Stimulated activated CD8-positive, alpha-beta memory T cell treated with anti-CD3 and anti-CD28 coated beads, Interleukin-15, amount 100 ng/mL, for 4 hours (primary cell): ENCODE measurements around the gene GRAMD1A.
A peak's percentile ranks its signal among the peaks of the same experiment; 100 is the strongest.
"Not testable (repeated sequence)": the region's sequence is repeated elsewhere in the genome, so short reads cannot be mapped to it uniquely, and the experiment has no call there.

ENCODE experiments used
- DNase-seq, 2 donors: peaks; one replicate each; pipeline ENCODE4 v3.0.0-alpha.2; 2020; ENCODE audit warnings: low read depth in 2 of 2

The GRAMD1A gene

GRCh38 chr19:34976611-34977010 lies 23.5 kb upstream of the GRAMD1A start:
- DNase-seq = no peak

GRCh38 chr19:34979819-34980640 lies 20.1 kb upstream of the GRAMD1A start:
- no peak for DNase-seq

- DNase-seq = no peak
Measured at GRCh38 chr19:34982275-34982674, 17.8 kb upstream of the GRAMD1A start.

- no peak for DNase-seq
Measured at GRCh38 chr19:34983786-34984185, 16.3 kb upstream of the GRAMD1A start.

- no peak for DNase-seq
Measured at GRCh38 chr19:34984287-34984686, 15.8 kb upstream of the GRAMD1A start.

- DNase-seq = no peak
Measured at GRCh38 chr19:34985249-34986022, 14.7 kb upstream of the GRAMD1A start.

- DNase-seq = no peak
Measured at GRCh38 chr19:34988119-34988518, 12.0 kb upstream of the GRAMD1A start.

- no peak for DNase-seq
Measured at GRCh38 chr19:34989298-34989697, 10.8 kb upstream of the GRAMD1A start.

GRCh38 chr19:34990578-34991192 lies 9.4 kb upstream of the GRAMD1A start:
- DNase-seq = no peak

GRCh38 chr19:34991542-34992333 lies 8.4 kb upstream of the GRAMD1A start:
- no peak for DNase-seq

- not testable (repeated sequence) for DNase-seq
Measured at GRCh38 chr19:34992582-34992981, 7.5 kb upstream of the GRAMD1A start.

GRCh38 chr19:34994286-34994642 lies 5.9 kb upstream of the GRAMD1A start:
- DNase-seq = no peak

GRCh38 chr19:34994643-34995541 lies 5.2 kb upstream of the GRAMD1A start:
- DNase-seq = no peak

GRCh38 chr19:34995551-34995950 lies 4.6 kb upstream of the GRAMD1A start:
- no peak for DNase-seq

- DNase-seq = no peak
Measured at GRCh38 chr19:34997071-34997617, 3.0 kb upstream of the GRAMD1A start.

GRCh38 chr19:34998224-34998623 lies 1.9 kb upstream of the GRAMD1A start:
- DNase-seq = not testable (repeated sequence)

- DNase-seq = no peak
Measured at GRCh38 chr19:34998777-34999497, 1.2 kb upstream of the GRAMD1A start.

- DNase-seq = no peak
Measured at GRCh38 chr19:35000338-35000646, 169 bp downstream of the GRAMD1A start.

GRCh38 chr19:35000647-35001501 lies 751 bp downstream of the GRAMD1A start:
- peak; percentile 32 to 38 for DNase-seq
